HEK293T (cell line): ENCODE data around the gene GALNT7.

Experiments used
- CTCF ChIA-PET: fragments of 350-600 bp; formaldehyde crosslinking; extraction: SDS; loops from one replicate; lab custom pipeline; 2021; ENCODE audit warnings: antibody characterized with exemption, inconsistent platforms; lab: Yijun Ruan, JAX
- POLR2A ChIA-PET: fragments of 350-600 bp; formaldehyde crosslinking; extraction: SDS; loops from one replicate; lab custom pipeline; 2020; ENCODE audit warnings: antibody characterized with exemption, inconsistent platforms; lab: Yijun Ruan, JAX
- DNase-seq: peaks from one replicate; pipeline ENCODE4 v3.0.0; 2012; ENCODE audit warnings: mixed read lengths; ENCODE audit errors: extremely low spot score
- ARNT ChIP-seq: fragments of 450-650 bp; IDR thresholded peaks from 2 replicates; pipeline ENCODE4 v1.6.1; 2017; ENCODE audit warnings: mild to moderate bottlenecking
- BHLHE40 ChIP-seq: fragments of 450-650 bp; IDR thresholded peaks from 2 replicates; pipeline ENCODE4 v1.6.1; 2016; ENCODE audit warnings: mild to moderate bottlenecking, moderate library complexity, borderline replicate concordance
- CTBP1 ChIP-seq: fragments of 450-650 bp; IDR thresholded peaks from 2 replicates; pipeline ENCODE4 v1.6.1; 2016; ENCODE audit warnings: borderline replicate concordance
- ELF4 ChIP-seq: fragments of 450-650 bp; IDR thresholded peaks from 2 replicates; pipeline ENCODE4 v1.6.1; 2017; ENCODE audit warnings: antibody characterized with exemption
- FOXA1 ChIP-seq: fragments of 450-650 bp; IDR thresholded peaks from 2 replicates; pipeline ENCODE4 v1.6.1; 2016; ENCODE audit warnings: mild to moderate bottlenecking
- FOXK2 ChIP-seq: fragments of 450-650 bp; IDR thresholded peaks from 2 replicates; pipeline ENCODE4 v1.6.1; 2016; ENCODE audit warnings: mild to moderate bottlenecking
- FOXM1 ChIP-seq: fragments of 450-650 bp; IDR thresholded peaks from 2 replicates; pipeline ENCODE4 v1.6.1; 2017; ENCODE audit warnings: mild to moderate bottlenecking, borderline replicate concordance
- HDGF ChIP-seq: fragments of 450-650 bp; IDR thresholded peaks from 2 replicates; pipeline ENCODE4 v1.6.1; 2017; ENCODE audit warnings: antibody characterized with exemption, borderline replicate concordance
- L3MBTL2 ChIP-seq: fragments of 450-650 bp; conservative IDR thresholded peaks from 2 replicates; pipeline ENCODE4 v1.6.1; 2016; ENCODE audit warnings: mild to moderate bottlenecking
- LEF1 ChIP-seq: fragments of 450-650 bp; IDR thresholded peaks from 2 replicates; pipeline ENCODE4 v1.6.1; 2017; ENCODE audit warnings: mild to moderate bottlenecking, borderline replicate concordance
- NFRKB ChIP-seq: fragments of 450-650 bp; IDR thresholded peaks from 2 replicates; pipeline ENCODE4 v1.6.1; 2016; ENCODE audit warnings: mild to moderate bottlenecking, moderate library complexity
- PKNOX1 ChIP-seq: fragments of 450-650 bp; IDR thresholded peaks from 2 replicates; pipeline ENCODE4 v1.6.1; 2016
- SP1 ChIP-seq: fragments of 450-650 bp; IDR thresholded peaks from 2 replicates; pipeline ENCODE4 v1.6.1; 2017
- SUZ12 ChIP-seq: fragments of 450-650 bp; IDR thresholded peaks from 2 replicates; pipeline ENCODE4 v1.6.1; 2016; ENCODE audit warnings: mild to moderate bottlenecking
- TARDBP ChIP-seq: fragments of 450-650 bp; IDR thresholded peaks from 2 replicates; pipeline ENCODE4 v1.6.1; 2016
- ZNF384 ChIP-seq: fragments of 450-650 bp; IDR thresholded peaks from 2 replicates; pipeline ENCODE4 v1.6.1; 2016

Gene GALNT7

DNA sequence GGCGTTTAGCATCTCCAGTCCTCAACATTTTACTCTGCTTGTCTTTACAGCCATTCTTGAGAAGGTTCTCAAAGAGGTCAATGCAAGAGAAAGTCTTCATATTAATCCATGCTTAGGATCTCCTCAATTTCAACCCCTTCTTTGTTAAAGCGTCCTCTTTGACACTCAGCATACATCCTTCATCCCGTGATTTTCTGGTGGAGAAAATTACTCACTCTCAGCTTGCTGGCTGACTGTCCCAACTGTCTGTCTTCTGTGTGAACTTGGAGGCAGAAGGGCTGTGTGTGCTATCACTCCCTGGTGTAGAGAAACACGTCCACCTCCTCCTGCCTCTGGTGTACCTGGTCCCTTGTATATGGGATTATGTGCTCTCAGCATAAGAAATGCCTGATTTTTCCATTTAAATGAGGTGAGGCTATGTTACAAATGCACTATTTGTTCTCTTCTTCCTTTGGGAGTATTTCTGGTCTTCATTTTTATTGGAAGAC, 57.8 kb downstream of the GALNT7 start:
- POLR2A ChIA-PET: no interaction called here
- CTCF ChIA-PET: no interaction called here
- DNase-seq: no peak
- no peak for TF ChIP-seq BHLHE40

GRCh38 chr4:173227756-173228155, 59.1 kb downstream of the GALNT7 start:
- ChIA-PET CTCF (interaction anchor here (0.8 kb wide), 1 partner anchor 30 kb away, joined by 3 read pairs; no protein-coding TSS in a partner anchor), POLR2A (interaction anchor here (2.4 kb wide), 1 partner anchor 107 kb away, joined by 8 read pairs; the partner anchor contains the start of gene HMGB2)
- DNase-seq: no peak
- TF ChIP-seq L3MBTL2 (no peak), BHLHE40 (no peak), FOXM1 (no peak), SUZ12 (no peak), PKNOX1 (no peak), ELF4 (no peak), FOXA1 (no peak), NFRKB (no peak), HDGF (no peak), ARNT (no peak), CTBP1 (no peak)

DNA sequence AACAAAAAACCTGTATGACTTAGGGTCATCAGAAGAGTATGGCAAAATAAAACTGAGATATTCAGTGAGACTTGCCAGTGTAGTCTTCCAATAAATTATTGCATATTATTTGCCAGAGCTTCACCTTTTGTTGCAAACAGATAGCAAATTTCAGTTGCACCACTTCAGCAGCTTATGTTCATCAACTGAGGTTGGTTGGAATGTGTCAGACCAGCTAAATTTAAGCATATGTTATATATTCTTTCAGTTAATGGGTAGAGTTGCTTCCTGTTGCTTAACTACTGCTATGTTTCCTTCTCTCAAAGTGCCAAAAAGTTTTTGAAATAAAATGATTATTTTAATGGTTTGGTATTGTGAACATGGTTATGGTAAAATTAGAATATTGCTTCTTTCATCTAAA, 61.5 kb downstream of the GALNT7 start:
- no peak for TF ChIP-seq ELF4
- TF ChIP-seq LEF1: no peak
- POLR2A ChIA-PET: interaction anchor here (2.4 kb wide), 1 partner anchor 105 kb away, joined by 8 read pairs; the partner anchor contains the start of gene HMGB2
- no peak for DNase-seq
- CTCF ChIA-PET: no interaction called here

GRCh38 chr4:173231916-173232315, 63.3 kb downstream of the GALNT7 start:
- CTCF ChIA-PET: interaction anchor here (0.6 to 0.9 kb wide), 2 partner anchors 8 to 55 kb away, joined by 3 to 7 read pairs; no protein-coding TSS in a partner anchor
- DNase-seq: no peak
- POLR2A ChIA-PET: no interaction called here
- no peak for TF ChIP-seq FOXA1
- no peak for TF ChIP-seq ZNF384
- TF ChIP-seq SP1: no peak
- no peak for TF ChIP-seq ARNT
- no peak for TF ChIP-seq NFRKB
- TF ChIP-seq TARDBP: no peak
- no peak for TF ChIP-seq ELF4
- no peak for TF ChIP-seq FOXM1
- TF ChIP-seq HDGF: no peak
- no peak for TF ChIP-seq CTBP1
- no peak for TF ChIP-seq PKNOX1

GRCh38 chr4:173233857-173234256, 65.2 kb downstream of the GALNT7 start:
- ChIA-PET CTCF (no interaction called here), POLR2A (no interaction called here)
- no peak for DNase-seq
- no peak for TF ChIP-seq LEF1
- no peak for TF ChIP-seq L3MBTL2
- TF ChIP-seq ELF4: no peak
- no peak for TF ChIP-seq ZNF384
- TF ChIP-seq TARDBP: no peak
- TF ChIP-seq ARNT: no peak
- no peak for TF ChIP-seq SP1
- TF ChIP-seq SUZ12: no peak
- TF ChIP-seq FOXM1: no peak
- no peak for TF ChIP-seq FOXK2
- no peak for TF ChIP-seq PKNOX1
- TF ChIP-seq CTBP1: no peak
- TF ChIP-seq NFRKB: no peak
- no peak for TF ChIP-seq BHLHE40
- no peak for TF ChIP-seq FOXA1
- no peak for TF ChIP-seq HDGF

DNA sequence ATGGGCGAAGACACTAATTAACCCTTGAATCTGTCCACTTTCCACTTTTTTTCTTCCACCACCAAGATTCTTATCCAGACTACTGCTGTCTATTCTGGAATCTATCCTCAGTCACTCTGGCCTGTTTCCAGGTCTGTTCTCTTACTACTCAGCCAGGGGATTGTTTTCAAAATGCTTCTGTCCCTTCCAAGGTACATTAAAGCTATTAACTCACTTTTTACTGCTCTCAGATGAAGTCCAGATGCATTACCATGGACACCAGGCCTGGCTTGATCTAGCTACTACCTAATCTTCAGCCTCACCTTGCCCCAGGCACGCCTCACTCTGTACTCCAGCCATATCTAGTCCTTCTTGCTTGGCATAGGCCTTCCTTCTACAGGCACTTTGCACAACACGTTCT, 66.4 kb downstream of the GALNT7 start:
- CTCF ChIA-PET: interaction anchor here (0.7 to 0.9 kb wide), 2 partner anchors 22 to 104 kb away, joined by 3 to 4 read pairs; no protein-coding TSS in a partner anchor
- TF ChIP-seq PKNOX1: no peak
- TF ChIP-seq SUZ12: no peak
- TF ChIP-seq CTBP1: no peak
- TF ChIP-seq SP1: no peak
- no peak for TF ChIP-seq ELF4
- no peak for TF ChIP-seq FOXK2
- TF ChIP-seq ARNT: no peak
- TF ChIP-seq FOXM1: no peak
- no peak for TF ChIP-seq FOXA1
- POLR2A ChIA-PET: interaction anchor here (1.1 kb wide), 1 partner anchor 66 kb away, joined by 3 read pairs; the partner anchor contains the start of gene GALNT7
- DNase-seq: no peak
